Measurements from ENCODE around the gene NR1I3.

GRCh38 chr1:161196111-161196510, 41.9 kb downstream of the NR1I3 start:
- TF ChIP-seq, protein P1, sequence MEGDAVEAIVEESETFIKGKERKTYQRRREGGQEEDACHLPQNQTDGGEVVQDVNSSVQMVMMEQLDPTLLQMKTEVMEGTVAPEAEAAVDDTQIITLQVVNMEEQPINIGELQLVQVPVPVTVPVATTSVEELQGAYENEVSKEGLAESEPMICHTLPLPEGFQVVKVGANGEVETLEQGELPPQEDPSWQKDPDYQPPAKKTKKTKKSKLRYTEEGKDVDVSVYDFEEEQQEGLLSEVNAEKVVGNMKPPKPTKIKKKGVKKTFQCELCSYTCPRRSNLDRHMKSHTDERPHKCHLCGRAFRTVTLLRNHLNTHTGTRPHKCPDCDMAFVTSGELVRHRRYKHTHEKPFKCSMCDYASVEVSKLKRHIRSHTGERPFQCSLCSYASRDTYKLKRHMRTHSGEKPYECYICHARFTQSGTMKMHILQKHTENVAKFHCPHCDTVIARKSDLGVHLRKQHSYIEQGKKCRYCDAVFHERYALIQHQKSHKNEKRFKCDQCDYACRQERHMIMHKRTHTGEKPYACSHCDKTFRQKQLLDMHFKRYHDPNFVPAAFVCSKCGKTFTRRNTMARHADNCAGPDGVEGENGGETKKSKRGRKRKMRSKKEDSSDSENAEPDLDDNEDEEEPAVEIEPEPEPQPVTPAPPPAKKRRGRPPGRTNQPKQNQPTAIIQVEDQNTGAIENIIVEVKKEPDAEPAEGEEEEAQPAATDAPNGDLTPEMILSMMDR (IDR thresholded peaks at IDR 0.05) = no peak
- no peak for TF ChIP-seq POLR2AphosphoS5 (IDR thresholded peaks at IDR 0.05; ENCODE audit: insufficient read depth in 1 of 2, low read depth in 1 of 2)
